Measurements from ENCODE around the gene MARCHF5.

DNA sequence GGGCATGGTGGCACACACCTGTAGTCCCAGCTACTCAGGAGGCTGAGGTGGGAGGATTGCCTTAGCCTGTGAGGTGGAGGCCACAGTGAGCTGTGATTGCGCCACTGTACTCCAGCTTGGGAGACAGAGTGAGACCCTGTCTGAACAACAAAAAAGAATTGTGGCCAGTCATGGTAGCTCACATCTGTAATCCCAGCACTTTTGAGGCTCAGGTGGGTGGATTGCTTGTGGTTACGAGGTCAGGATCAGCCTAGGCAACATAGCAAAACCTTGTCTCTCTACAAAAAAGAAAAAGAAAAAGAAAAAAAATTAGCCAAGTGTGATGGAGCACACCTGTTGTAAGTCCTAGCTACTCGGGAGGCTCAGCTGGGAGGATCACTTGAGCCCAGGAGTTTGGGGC, 22.8 kb downstream of the MARCHF5 start:
- TF ChIP-seq CTCF (IDR thresholded peaks at IDR 0.05) (no peak), POLR2A (IDR thresholded peaks at IDR 0.05) (no peak), EP300 (IDR thresholded peaks at IDR 0.05) (no peak)

All from ovary (tissue), 3 donors.